Ramos (cell line): ENCODE results near the gene BEST4.

ENCODE experiments used
- in situ Hi-C: fragments of 300-500 bp; cut with MboI; formaldehyde crosslinking; loops from one replicate; pipeline ENCODE4 v1.14.3; 2022; ENCODE audit warnings: low sequenced_read_pairs; ENCODE audit not compliant: unreplicated experiment

Gene BEST4

DNA sequence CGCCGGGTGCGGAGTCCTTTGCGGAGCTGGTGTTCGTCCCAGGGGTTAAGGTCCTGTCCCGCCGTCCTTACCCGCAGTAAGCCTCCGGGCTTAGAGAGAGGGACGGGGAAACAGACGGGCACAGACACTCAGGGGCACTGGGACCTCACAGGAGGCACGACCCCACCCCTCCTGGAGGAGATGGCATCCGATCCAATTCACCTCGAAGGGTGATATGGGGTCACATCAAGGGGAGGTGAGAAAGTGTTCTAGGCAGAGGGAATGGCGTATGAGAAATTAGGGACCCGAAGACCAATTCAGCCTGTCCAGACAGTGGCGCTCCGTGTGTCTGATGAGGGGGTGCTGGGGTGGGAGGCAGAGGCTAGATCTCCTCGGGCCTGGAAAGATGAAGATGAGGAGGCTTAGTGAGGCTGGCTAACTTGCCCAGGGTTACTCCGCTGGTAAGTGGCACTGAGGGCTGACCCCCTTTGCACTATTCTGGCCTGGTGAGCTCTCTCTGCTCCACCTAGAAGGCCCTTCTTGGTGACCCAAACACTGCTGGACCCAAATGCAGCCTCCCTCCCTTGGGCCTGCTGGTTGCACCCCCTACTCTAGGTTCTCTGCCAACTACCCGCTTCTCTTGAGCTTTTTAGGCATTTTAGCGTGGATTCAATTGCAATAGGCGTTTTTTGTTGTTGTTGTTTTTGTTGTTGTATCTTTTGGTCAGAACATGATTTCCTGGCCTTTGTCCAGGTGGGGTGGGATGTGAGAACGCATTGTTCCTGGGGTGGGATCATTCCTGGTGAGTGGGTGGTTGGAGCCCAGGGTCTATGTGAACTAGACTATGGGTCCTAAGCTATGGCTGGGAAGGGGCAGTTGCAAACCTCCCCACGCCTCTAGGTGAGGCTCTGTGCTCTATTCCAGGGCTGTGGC, 32.6 kb upstream of the BEST4 start:
- in situ Hi-C loops: loop anchor here (25.0 kb wide), 1 partner anchor 692 kb away; the partner anchor contains the start of genes CCDC163, MMACHC and PRDX1

GRCh38 chr1:44819608-44820327, 31.8 kb upstream of the BEST4 start:
- in situ Hi-C loops: loop anchor here (5.0 to 25.0 kb wide), 2 partner anchors 87 to 693 kb away; partner anchors contain the start of genes CCDC163, MMACHC, PRDX1 and RNU5D-1

DNA sequence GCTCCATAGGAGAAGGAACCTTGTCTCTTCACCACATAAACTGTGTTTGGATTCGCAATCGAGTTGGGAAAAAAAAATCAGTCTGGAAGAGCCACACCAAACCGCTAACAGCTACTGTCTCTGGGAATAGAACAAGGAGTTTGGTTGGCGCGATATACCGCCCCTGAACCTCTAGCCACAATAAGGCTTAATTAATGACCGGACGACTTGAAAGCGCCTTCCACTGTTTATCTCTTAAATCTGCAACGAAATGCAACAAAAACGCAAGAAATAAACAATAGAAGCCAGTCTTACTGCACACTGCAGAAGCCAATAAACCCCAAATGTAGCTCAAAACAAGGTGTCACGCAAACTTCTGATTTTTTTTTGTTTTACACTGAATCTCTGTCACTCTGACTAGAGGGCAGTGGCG, 31.2 kb upstream of the BEST4 start:
- in situ Hi-C loops: loop anchor here (5.0 to 25.0 kb wide), 2 partner anchors 87 to 693 kb away; partner anchors contain the start of genes CCDC163, MMACHC, PRDX1 and RNU5D-1

DNA sequence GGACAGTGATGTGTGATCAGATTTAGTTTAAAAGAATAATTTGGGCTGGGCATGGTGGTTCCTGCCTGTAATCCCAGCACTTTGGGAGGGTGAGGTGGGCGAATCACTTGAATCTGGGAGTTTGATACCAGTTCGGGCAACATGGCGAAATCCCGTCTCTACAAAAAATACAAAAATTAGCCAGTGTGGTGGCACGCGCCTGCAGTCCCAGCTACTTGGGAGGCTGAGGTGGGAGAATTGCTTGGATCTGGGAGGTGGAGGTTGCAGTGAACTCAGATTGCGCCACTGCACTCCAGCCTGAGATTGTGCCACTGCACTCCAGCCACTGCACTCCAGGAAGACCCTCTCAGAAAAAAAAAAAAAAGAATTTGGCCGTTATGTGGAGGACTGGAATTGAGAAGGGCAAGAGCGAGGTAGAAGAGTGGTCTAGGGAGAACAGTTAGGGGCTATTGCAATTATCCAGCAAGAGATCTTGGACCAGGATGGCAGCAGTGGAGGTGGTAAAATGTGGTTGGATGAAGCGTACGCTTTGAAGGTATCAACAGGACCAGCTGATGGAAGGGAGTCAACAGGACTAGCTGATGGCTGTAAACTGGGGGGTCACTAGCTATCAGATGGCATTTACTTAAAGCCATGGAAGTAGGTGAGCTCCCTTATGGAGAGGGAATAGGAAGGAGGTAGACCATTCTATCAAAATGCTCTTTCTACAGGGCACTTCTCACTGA, 30.0 kb upstream of the BEST4 start:
- in situ Hi-C loops: loop anchor here (5.0 to 25.0 kb wide), 2 partner anchors 86 to 694 kb away; partner anchors contain the start of genes CCDC163, MMACHC, PRDX1 and RNU5D-1

DNA sequence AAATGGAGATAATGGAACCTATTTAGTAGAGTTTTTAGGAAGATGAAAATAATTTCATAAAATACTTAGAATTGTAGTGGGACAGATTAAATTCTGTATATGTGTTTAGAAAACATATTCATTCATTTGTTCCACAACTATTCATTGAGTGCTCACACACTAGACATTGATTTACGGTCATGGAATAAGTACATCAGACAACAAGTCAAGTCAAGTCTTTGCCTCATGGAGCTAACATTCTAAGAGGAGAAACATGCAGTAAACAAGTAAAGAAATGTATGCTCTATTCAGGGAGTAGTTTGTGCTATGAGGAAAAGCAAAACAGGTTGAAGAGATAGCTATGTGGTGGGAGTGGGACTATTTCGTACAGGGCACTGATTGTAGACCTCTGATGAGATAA, 29.3 kb upstream of the BEST4 start:
- in situ Hi-C loops: loop anchor here (5.0 to 25.0 kb wide), 2 partner anchors 85 to 695 kb away; partner anchors contain the start of genes CCDC163, MMACHC, PRDX1 and RNU5D-1

GRCh38 chr1:44815926-44816325, 28.0 kb upstream of the BEST4 start:
- in situ Hi-C loops: loop anchor here (5.0 to 25.0 kb wide), 2 partner anchors 84 to 696 kb away; partner anchors contain the start of genes CCDC163, MMACHC, PRDX1 and RNU5D-1

GRCh38 chr1:44812822-44813543, 25.0 kb upstream of the BEST4 start:
- in situ Hi-C loops: loop anchor here (25.0 kb wide), 1 partner anchor 699 kb away; the partner anchor contains the start of genes CCDC163, MMACHC and PRDX1

DNA sequence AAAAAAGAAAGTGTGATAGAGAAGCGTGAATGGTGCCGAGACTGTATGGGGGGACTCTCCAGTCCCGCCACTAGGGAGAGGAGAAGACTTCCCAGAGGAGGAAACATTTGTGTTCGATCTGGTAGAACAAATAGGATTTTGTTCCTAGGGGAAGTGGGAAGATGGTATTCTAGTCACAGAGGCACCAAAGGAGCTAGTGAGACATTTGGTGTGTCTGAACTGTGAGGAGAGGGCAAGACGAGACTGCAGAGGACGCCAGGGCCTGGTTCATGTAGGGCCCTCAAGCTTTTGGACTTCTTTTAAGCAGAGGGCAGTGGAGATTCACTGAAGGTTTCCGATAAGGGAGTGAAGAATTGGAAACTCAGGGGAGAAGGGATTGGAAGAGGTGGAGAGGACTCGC, 23.3 kb upstream of the BEST4 start:
- in situ Hi-C loops: loop anchor here (25.0 kb wide), 1 partner anchor 701 kb away; the partner anchor contains the start of genes CCDC163, MMACHC and PRDX1

- in situ Hi-C loops: loop anchor here (25.0 kb wide), 1 partner anchor 702 kb away; the partner anchor contains the start of genes CCDC163, MMACHC and PRDX1
Observed at GRCh38 chr1:44810762-44811105, 22.8 kb upstream of the BEST4 start.

GRCh38 chr1:44810101-44810761, 22.3 kb upstream of the BEST4 start:
- in situ Hi-C loops: loop anchor here (25.0 kb wide), 1 partner anchor 702 kb away; the partner anchor contains the start of genes CCDC163, MMACHC and PRDX1

GRCh38 chr1:44808938-44809917, 21.3 kb upstream of the BEST4 start:
- in situ Hi-C loops: loop anchor here (25.0 kb wide), 1 partner anchor 703 kb away; the partner anchor contains the start of genes CCDC163, MMACHC and PRDX1

DNA sequence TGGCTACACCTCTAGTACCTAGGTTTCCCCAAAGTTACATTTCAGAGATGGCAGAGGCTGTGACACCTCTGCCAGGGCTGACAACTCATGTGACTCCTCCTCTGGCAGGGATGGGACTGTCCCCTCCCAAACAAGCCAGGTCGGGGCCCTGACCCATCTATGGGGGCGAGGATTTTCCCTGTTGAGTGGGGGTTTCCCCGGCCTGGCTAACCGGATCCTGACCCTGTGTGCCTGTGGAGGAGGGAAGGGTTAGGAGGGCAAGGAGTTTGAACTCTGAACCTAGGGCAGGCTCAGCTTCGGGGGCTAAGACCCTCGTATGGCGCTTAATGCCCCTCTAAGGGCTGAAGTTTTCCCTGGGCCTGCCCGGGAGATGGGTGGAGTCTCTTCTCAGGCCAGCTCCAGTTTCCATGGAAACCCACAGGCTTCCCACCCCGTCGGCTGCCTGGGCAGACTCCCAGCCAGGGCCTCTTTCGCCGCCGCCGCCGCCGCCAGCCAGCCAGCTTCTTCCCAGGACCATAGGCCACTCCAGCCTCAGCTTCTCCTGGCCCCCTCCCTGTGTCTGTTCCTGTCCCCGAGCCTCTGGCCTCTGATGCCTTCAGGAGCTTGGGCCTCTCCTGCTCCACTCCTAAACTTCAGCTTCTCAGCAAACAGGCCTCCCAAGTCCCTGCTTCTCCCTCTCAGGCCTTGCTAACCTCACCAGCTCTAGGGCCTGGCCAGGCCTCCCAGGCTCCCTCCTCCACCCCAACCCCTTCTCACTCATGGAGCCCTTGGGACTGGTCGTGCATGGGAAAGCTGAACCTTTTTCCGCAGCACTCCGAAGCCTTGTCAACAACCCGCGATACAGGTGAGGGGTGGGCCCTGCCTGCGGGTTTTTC, 20.3 kb upstream of the BEST4 start, which contains the start of gene BTBD19:
TSS of gene BTBD19 (plus strand) at position 461 of the 875 bp plus-strand sequence. CDS start at position 759, 298 bp downstream.
- in situ Hi-C loops: loop anchor here (25.0 kb wide), 1 partner anchor 704 kb away; the partner anchor contains the start of genes CCDC163, MMACHC and PRDX1

DNA sequence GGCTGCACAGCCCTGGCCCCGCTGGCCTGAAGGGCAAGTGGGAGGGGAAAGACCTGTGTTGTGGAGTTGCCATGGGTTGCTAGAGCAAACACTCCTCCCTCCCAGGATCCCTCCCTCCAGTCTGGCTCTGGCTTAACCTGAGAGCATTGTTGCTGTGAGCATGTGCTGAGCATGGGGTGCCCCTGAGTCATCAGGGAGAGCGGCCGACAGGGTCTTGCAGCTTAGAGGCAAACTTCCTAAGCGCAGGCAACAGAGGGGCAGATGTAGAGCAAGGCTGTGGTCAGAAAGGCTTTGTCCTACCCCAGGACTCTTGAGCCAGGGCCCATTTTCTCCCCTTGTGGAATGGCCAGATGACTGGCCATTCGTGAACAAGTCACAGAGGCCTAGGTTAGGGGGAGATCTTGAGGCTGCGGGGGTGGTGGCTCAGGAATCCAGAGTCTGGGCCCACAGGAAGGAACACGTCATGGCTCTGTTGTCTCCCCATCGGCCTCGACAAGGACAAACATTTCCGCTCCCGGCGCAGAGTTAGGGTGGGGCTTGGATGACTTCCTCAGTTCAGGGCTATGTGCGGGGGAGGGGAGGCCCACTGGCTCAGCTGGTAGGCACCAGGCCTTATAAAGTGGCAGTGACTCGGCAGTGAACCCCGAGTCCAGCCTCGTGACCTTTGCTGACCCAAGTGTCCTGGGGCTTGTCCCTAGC, 19.5 kb upstream of the BEST4 start:
- in situ Hi-C loops: loop anchor here (25.0 kb wide), 1 partner anchor 705 kb away; the partner anchor contains the start of genes CCDC163, MMACHC and PRDX1

DNA sequence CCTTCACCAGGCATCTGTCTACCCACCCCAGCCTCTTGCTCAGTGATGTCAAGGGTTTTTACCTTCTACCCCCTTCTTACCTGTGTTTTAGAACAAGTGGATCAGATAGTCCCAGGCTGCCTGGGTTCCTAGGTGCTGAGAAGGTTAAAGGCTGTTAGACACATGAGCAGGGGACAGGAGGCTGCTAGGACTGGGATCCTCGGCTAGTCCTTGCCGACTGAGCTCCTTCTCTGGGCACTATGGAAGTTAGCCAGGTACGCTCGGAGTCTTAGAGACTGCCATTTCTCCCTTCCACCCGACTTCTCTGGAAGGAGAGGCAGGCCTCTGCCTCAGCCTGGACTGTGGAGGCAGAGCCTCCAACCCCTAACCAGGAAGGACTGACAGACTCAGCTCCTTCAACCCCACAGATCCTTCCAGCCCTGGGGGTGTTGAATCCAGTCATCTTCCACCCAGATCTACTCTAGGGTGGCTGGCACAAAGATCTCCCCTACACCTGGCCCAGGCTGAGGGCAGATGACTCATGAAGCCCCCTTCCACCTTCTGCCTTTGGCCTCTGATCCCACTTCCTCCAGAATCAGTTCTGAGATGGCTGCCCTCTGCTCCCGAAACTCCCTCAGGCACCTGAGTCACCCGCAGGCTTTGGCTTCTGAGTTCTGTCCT, 18.9 kb upstream of the BEST4 start, which contains the start of gene DYNLT4:
TSS of gene DYNLT4 (minus strand) at position 648 of the 660 bp plus-strand sequence. CDS start 683 bp downstream, outside the sequence.
- in situ Hi-C loops: loop anchor here (25.0 kb wide), 1 partner anchor 705 kb away; the partner anchor contains the start of genes CCDC163, MMACHC and PRDX1
